Neuronal stem cell (in vitro differentiated cells): Measurements from ENCODE around the gene NR1I2.
A peak's percentile ranks its signal among the peaks of the same experiment; 100 is the strongest.

Experiments used
- DNase-seq: peaks from one replicate; pipeline ENCODE4 v3.0.0-alpha.2; 2013; ENCODE audit warnings: low spot score
- H2AFZ ChIP-seq: one replicate; pipeline ENCODE4 v1.6.1; 2013; ENCODE audit warnings: mild to moderate bottlenecking, low read length, inconsistent platforms
- H2AK5ac ChIP-seq: 2 replicates; pipeline ENCODE4 v1.6.1; 2013; ENCODE audit warnings: low read depth, mild to moderate bottlenecking, inconsistent platforms, low read length, moderate library complexity, mixed read lengths
- H2BK120ac ChIP-seq: 2 replicates; pipeline ENCODE4 v1.6.1; 2013; ENCODE audit warnings: low read depth, mild to moderate bottlenecking, inconsistent platforms, low read length, moderate library complexity, mixed read lengths
- H2BK12ac ChIP-seq: one replicate; pipeline ENCODE4 v1.6.1; 2013; ENCODE audit warnings: low read length, inconsistent platforms
- H2BK15ac ChIP-seq: 2 replicates; pipeline ENCODE4 v1.6.1; 2013; ENCODE audit warnings: mild to moderate bottlenecking, low read length, inconsistent platforms, mixed read lengths
- H2BK5ac ChIP-seq: one replicate; pipeline ENCODE4 v1.6.1; 2013; ENCODE audit warnings: inconsistent platforms, mild to moderate bottlenecking, low read length, moderate library complexity
- H3K14ac ChIP-seq: one replicate; pipeline ENCODE4 v1.6.1; 2013; ENCODE audit warnings: low read length, inconsistent platforms
- H3K18ac ChIP-seq: 2 replicates; pipeline ENCODE4 v1.6.1; 2013; ENCODE audit warnings: low read length, inconsistent platforms
- H3K23ac ChIP-seq: 2 replicates; pipeline ENCODE4 v1.6.1; 2013; ENCODE audit warnings: low read depth, mild to moderate bottlenecking, mixed read lengths, low read length, inconsistent platforms; ENCODE audit not compliant: poor library complexity
- H3K27ac ChIP-seq: replicated peaks from 3 replicates; pipeline ENCODE4 v1.5.1; 2013; ENCODE audit warnings: low read length, inconsistent platforms
- H3K27me3 ChIP-seq, 3 experiments: 2 replicates each; pipeline ENCODE4 v1.6.1; 2013; ENCODE audit warnings: low read length in 3 of 3, mild to moderate bottlenecking in 2 of 3, inconsistent platforms in 1 of 3, low read depth in 1 of 3, mixed read lengths in 1 of 3, moderate library complexity in 1 of 3; ENCODE audit not compliant: control insufficient read depth in 3 of 3, insufficient read depth in 3 of 3
- H3K36me3 ChIP-seq, 2 donors: replicated peaks in 1 of 2; 2 replicates each; pipeline ENCODE4 v1.6.1; 2013; ENCODE audit warnings: low read length in 2 of 2; ENCODE audit not compliant: control insufficient read depth in 2 of 2, insufficient read depth in 2 of 2
- H3K4ac ChIP-seq: 2 replicates; pipeline ENCODE4 v1.6.1; 2013; ENCODE audit warnings: inconsistent platforms, mild to moderate bottlenecking, low read length, moderate library complexity
- H3K4me1 ChIP-seq, 2 donors: 1 replicate in 1 of 2; 2 replicates in 1 of 2; pipeline ENCODE4 v1.6.1; 2013; ENCODE audit warnings: low read length in 2 of 2, low read depth in 1 of 2; ENCODE audit not compliant: control insufficient read depth in 2 of 2, insufficient read depth in 1 of 2
- H3K4me2 ChIP-seq: one replicate; pipeline ENCODE4 v1.6.1; 2013; ENCODE audit warnings: mild to moderate bottlenecking, low read length, inconsistent platforms; ENCODE audit not compliant: insufficient read depth, poor library complexity, severe bottlenecking
- H3K4me3 ChIP-seq, 2 donors: 2 replicates each; pipeline ENCODE4 v1.5.1; 2013; ENCODE audit warnings: low read length in 2 of 2, mild to moderate bottlenecking in 2 of 2, inconsistent platforms in 1 of 2, moderate library complexity in 1 of 2
- H3K79me1 ChIP-seq: one replicate; pipeline ENCODE4 v1.6.1; 2013; ENCODE audit warnings: low read depth, mild to moderate bottlenecking, inconsistent platforms, low read length, moderate library complexity
- H3K9ac ChIP-seq: one replicate; pipeline ENCODE4 v1.6.1; 2013; ENCODE audit warnings: mild to moderate bottlenecking, low read depth, low read length, inconsistent platforms; ENCODE audit not compliant: poor library complexity
- H3K9me3 ChIP-seq, 2 donors: replicated peaks in 1 of 2; 2 replicates each; pipeline versions ENCODE3 to v1.6.1; 2013; ENCODE audit warnings: low read length in 2 of 2, mild to moderate bottlenecking in 2 of 2, inconsistent platforms in 1 of 2, low read depth in 1 of 2, mixed read lengths in 1 of 2, moderate library complexity in 1 of 2; ENCODE audit not compliant: control insufficient read depth in 2 of 2, insufficient read depth in 1 of 2
- H4K8ac ChIP-seq: one replicate; pipeline ENCODE4 v1.6.1; 2013; ENCODE audit warnings: low read depth, mild to moderate bottlenecking, inconsistent platforms, low read length, moderate library complexity
- H4K91ac ChIP-seq: one replicate; pipeline ENCODE4 v1.6.1; 2013; ENCODE audit warnings: low read length, low read depth, mild to moderate bottlenecking, inconsistent platforms; ENCODE audit not compliant: poor library complexity
- WGBS, 2 donors: extraction: QIAGEN DNeasy Blood & Tissue Kit; methylation state at CpG; one replicate each; pipeline ENCODE4 v1.1.7; 2013; ENCODE audit warnings: missing lambda C conversion rate in 2 of 2, mixed read lengths in 1 of 2; ENCODE audit not compliant: insufficient read length in 2 of 2, insufficient replicate concordance in 1 of 2; ENCODE audit errors: extremely low coverage in 2 of 2; 5-methylcytosine and 5-hydroxymethylcytosine counted together

The NR1I2 gene

DNA sequence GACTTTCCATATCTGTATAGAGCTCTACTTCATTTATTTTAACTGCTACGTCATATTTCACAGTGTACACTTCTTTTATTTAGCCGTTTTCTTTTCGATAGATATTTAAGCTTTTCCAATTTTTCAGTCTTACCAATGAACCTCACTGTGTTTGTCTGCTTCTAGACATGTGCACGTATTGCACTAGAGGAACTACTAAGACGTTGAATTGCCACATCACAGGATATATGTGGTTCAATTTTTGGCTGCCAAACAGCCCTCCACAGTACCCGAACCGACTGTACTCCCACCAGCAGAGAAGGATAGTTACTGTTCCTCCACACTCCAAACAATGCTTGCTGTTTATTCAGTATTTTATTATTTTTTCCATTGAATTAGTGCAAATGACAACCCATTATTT is 2.0 kb downstream of the NR1I2 start:
- Histone ChIP-seq H2AFZ (no peak overlapping the region), H3K9me3 (no peaks in the 10 kb centered on the region), H2BK15ac (no peak overlapping the region), H2BK120ac (no peak overlapping the region), H4K91ac (no peak overlapping the region), H3K27ac (no peak overlapping the region), H3K27me3 (peaks cover 0 to 3% (median 0%) of the 10 kb centered on the region in 3 experiments), H3K4ac (no peak overlapping the region), H3K4me3 (no peak overlapping the region), H2AK5ac (no peak overlapping the region), H3K36me3 (no peaks in the 10 kb centered on the region), H3K79me1 (no peaks in the 10 kb centered on the region), H3K4me1 (no peaks in the 10 kb centered on the region), H3K14ac (no peak overlapping the region), H3K18ac (no peak overlapping the region), H3K4me2 (no peak overlapping the region), H3K9ac (no peak overlapping the region), H2BK5ac (no peak overlapping the region), H3K23ac (no peak overlapping the region), H4K8ac (no peak overlapping the region), H2BK12ac (no peak overlapping the region)
- WGBS, 2 donors: no CpG with 5 or more reads among the region's 7 CpGs
- no peak for DNase-seq

- Histone ChIP-seq H3K4ac (no peak overlapping the region), H2BK12ac (no peak overlapping the region), H3K36me3 (no peaks in the 10 kb centered on the region), H4K91ac (no peak overlapping the region), H3K4me2 (no peak overlapping the region), H3K79me1 (no peaks in the 10 kb centered on the region), H3K9ac (no peak overlapping the region), H3K18ac (no peak overlapping the region), H2AFZ (no peak overlapping the region), H2BK5ac (no peak overlapping the region), H2AK5ac (no peak overlapping the region), H3K4me3 (no peak overlapping the region), H3K14ac (no peak overlapping the region), H3K9me3 (peaks cover 0 to 3% of the 10 kb centered on the region in 2 donors), H2BK15ac (no peak overlapping the region), H3K23ac (no peak overlapping the region), H3K27me3 (no peaks in the 10 kb centered on the region), H2BK120ac (no peak overlapping the region), H3K4me1 (no peaks in the 10 kb centered on the region), H4K8ac (no peak overlapping the region), H3K27ac (no peak overlapping the region)
- no CpG with 5 or more reads among the region's 2 CpGs for WGBS, 2 donors
- no peak for DNase-seq
These were observed 4.5 kb downstream of the NR1I2 start for GRCh38 chr3:119786409-119786808.

DNA sequence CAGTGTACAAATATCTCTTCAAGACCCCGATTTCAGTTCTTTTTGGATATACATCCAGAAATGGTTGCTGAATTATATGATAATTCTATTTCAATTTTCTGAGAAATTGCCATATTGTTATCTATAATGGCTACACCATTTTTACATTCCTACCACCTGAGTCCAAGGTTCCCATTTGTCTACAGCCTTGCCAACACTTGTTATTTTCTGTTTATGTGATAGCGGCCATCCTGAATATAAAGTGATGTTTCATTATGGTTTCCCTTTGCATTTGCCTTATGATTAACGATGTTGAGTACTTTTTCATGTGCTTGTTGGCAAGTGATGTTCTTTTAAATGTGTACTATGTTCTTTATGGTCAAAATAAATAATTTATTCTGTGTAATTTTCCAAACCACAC is 8.5 kb downstream of the NR1I2 start:
- H3K9me3 ChIP-seq: peaks cover 0 to 3% of the 10 kb centered on the region in 2 donors
- H3K14ac ChIP-seq: no peak overlapping the region
- no peak overlapping the region for H2BK120ac ChIP-seq
- DNase-seq: no peak
- no peak overlapping the region for H3K9ac ChIP-seq
- H2AK5ac ChIP-seq: no peak overlapping the region
- H3K4ac ChIP-seq: no peak overlapping the region
- no peak overlapping the region for H2AFZ ChIP-seq
- H3K4me2 ChIP-seq: no peak overlapping the region
- no peak overlapping the region for H3K23ac ChIP-seq
- no peak overlapping the region for H4K8ac ChIP-seq
- peaks cover 5 to 6% of the 10 kb centered on the region in 2 donors for H3K4me1 ChIP-seq
- no peaks in the 10 kb centered on the region for H3K27me3 ChIP-seq
- no peaks in the 10 kb centered on the region for H3K36me3 ChIP-seq
- H3K4me3 ChIP-seq: no peak overlapping the region
- no peak overlapping the region for H4K91ac ChIP-seq
- no peak overlapping the region for H2BK15ac ChIP-seq
- H2BK5ac ChIP-seq: no peak overlapping the region
- no peak overlapping the region for H3K18ac ChIP-seq
- no peak overlapping the region for H2BK12ac ChIP-seq
- WGBS, 2 donors: no CpG with 5 or more reads among the region's 3 CpGs
- no peak overlapping the region for H3K27ac ChIP-seq
- H3K79me1 ChIP-seq: no peaks in the 10 kb centered on the region

DNA sequence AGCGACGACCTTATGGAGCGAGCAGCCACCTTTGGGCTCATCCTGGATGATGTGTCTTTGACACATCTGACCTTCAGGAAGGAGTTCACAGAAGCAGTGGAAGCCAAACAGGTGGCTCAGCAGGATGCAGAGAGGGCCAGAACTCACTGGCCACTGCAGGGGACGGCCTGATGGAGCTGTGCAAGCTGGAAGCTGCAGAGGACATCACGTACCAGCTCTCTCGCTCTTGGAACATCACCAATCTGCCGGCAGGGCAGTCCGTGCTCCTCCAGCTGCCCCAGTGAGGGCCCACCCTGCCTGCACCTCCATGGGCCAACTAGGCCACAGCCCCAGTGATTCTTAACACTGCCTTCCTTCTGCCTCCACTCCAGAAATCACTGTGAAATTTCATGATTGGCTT is 10.4 kb downstream of the NR1I2 start:
- no peak overlapping the region for H3K9ac ChIP-seq
- H2BK12ac ChIP-seq: no peak overlapping the region
- H3K9me3 ChIP-seq: peaks cover 0 to 3% of the 10 kb centered on the region in 2 donors
- H3K79me1 ChIP-seq: no peaks in the 10 kb centered on the region
- no peak overlapping the region for H2BK15ac ChIP-seq
- no peak overlapping the region for H2AK5ac ChIP-seq
- H3K36me3 ChIP-seq: no peaks in the 10 kb centered on the region
- no peak overlapping the region for H3K4me2 ChIP-seq
- H3K14ac ChIP-seq: no peak overlapping the region
- no peak overlapping the region for H3K23ac ChIP-seq
- H4K8ac ChIP-seq: no peak overlapping the region
- H4K91ac ChIP-seq: no peak overlapping the region
- H3K27ac ChIP-seq: no peak overlapping the region
- no peak overlapping the region for H2BK5ac ChIP-seq
- H2AFZ ChIP-seq: no peak overlapping the region
- DNase-seq: no peak
- no peak overlapping the region for H3K4ac ChIP-seq
- peaks cover 12 to 20% of the 10 kb centered on the region in 2 donors for H3K4me1 ChIP-seq
- WGBS, 2 donors: no CpG with 5 or more reads among the region's 8 CpGs
- no peak overlapping the region for H2BK120ac ChIP-seq
- H3K27me3 ChIP-seq: peaks cover 0 to 8% (median 0%) of the 10 kb centered on the region in 3 experiments
- peak overlapping the region in 1 of 2 donors; percentile 35 for H3K4me3 ChIP-seq
- no peak overlapping the region for H3K18ac ChIP-seq
